DND-41 (cell line): ENCODE results near the gene ACTR3C.
"Not testable (repeated sequence)": the region's sequence is repeated elsewhere in the genome, so short reads cannot be mapped to it uniquely, and the experiment has no call there.

Experiments used
- ATAC-seq: fragments of 200-7000 bp; cut with Tn5 transposase; 3 replicates; pipeline ENCODE4 v1.9.1; 2021; ENCODE audit warnings: low read depth; ENCODE audit not compliant: insufficient read depth
- DNase-seq: peaks from one replicate; pipeline ENCODE4 v3.0.0-alpha.2; 2020
- H2AFZ ChIP-seq: 2 replicates; pipeline ENCODE4 v1.6.0; 2012; ENCODE audit warnings: low read depth, low read length
- H3K27ac ChIP-seq: 2 replicates; pipeline ENCODE4 v1.5.1; 2012; ENCODE audit warnings: low read length, inconsistent platforms
- H3K27me3 ChIP-seq: fragments of 200-600 bp; sonication (generic); 2 replicates; pipeline ENCODE4 v1.6.0; 2012; ENCODE audit warnings: low read length, mild to moderate bottlenecking, inconsistent platforms; ENCODE audit not compliant: insufficient read depth, poor library complexity
- H3K36me3 ChIP-seq: 2 replicates; pipeline ENCODE4 v1.5.1; 2012; ENCODE audit warnings: low read length, inconsistent platforms; ENCODE audit not compliant: insufficient read depth
- H3K4me1 ChIP-seq: 2 replicates; pipeline ENCODE4 v1.5.1; 2012; ENCODE audit warnings: mild to moderate bottlenecking, low read length; ENCODE audit not compliant: insufficient read depth
- H3K4me2 ChIP-seq: 2 replicates; pipeline ENCODE4 v1.6.0; 2012; ENCODE audit warnings: mild to moderate bottlenecking, moderate library complexity, low read length, inconsistent platforms; ENCODE audit not compliant: insufficient read depth
- H3K4me3 ChIP-seq, 2 experiments: fragments of 200-600 bp in 1 of 2; shearing (Covaris generic) in 1 of 2; 2 replicates each; pipeline ENCODE4 v1.5.1; 2012 to 2016; ENCODE audit warnings: inconsistent platforms in 2 of 2, low read length in 2 of 2, mild to moderate bottlenecking in 2 of 2, low read depth in 1 of 2, moderate library complexity in 1 of 2
- H3K79me2 ChIP-seq: 2 replicates; pipeline ENCODE4 v1.6.0; 2012; ENCODE audit warnings: low read length, inconsistent platforms; ENCODE audit not compliant: insufficient read depth
- H3K9ac ChIP-seq: 2 replicates; pipeline ENCODE4 v1.6.0; 2012; ENCODE audit warnings: low read depth, mild to moderate bottlenecking, inconsistent platforms, low read length, moderate library complexity
- H3K9me3 ChIP-seq: 2 replicates; pipeline ENCODE4 v1.5.1; 2012; ENCODE audit warnings: low read length, moderate library complexity, mild to moderate bottlenecking, inconsistent platforms; ENCODE audit not compliant: insufficient read depth, severe bottlenecking
- H4K20me1 ChIP-seq: 2 replicates; pipeline ENCODE4 v1.6.0; 2012; ENCODE audit warnings: low read length; ENCODE audit not compliant: insufficient read depth
- TF ChIP-seq, protein P1 (sequence below): IDR thresholded peaks from 2 replicates; pipeline ENCODE4 v1.5.1; 2012; ENCODE audit warnings: borderline replicate concordance, low read length, moderate library complexity, mild to moderate bottlenecking; ENCODE audit not compliant: poor library complexity, severe bottlenecking; ENCODE audit errors: extremely low read depth

Gene ACTR3C

DNA sequence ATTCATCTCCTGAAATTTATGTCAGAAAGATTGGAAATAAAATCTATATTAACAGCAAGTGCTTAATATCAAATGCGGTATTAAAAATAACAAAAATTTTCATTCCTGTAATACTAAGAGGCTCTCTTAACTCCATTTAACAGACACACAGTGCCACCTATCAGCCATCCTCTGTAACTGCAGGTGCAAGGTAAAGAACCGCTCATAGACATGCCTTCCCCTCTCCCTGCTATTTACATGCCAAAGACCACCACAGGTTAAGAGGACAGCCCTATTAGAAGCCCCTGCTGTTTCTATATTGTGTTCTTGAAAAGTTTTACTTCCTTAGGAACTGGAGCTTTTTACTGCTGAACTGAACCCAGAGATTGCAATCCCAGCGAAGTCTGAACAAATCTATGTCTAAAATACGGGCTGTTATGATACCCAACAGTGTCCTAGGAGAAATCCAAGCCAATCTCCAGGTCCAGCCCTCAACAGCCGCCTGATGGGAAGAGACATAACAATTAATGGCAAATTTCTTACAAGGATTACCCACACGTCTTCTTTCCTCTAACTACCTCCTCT is 47.1 kb downstream of the ACTR3C start:
- not testable (repeated sequence) for H3K4me1 ChIP-seq, H3K36me3 ChIP-seq, H2AFZ ChIP-seq, H3K9ac ChIP-seq, H3K79me2 ChIP-seq, H3K27ac ChIP-seq, H3K4me2 ChIP-seq, H4K20me1 ChIP-seq, H3K9me3 ChIP-seq, H3K27me3 ChIP-seq, H3K4me3 ChIP-seq
- TF ChIP-seq, protein P1, sequence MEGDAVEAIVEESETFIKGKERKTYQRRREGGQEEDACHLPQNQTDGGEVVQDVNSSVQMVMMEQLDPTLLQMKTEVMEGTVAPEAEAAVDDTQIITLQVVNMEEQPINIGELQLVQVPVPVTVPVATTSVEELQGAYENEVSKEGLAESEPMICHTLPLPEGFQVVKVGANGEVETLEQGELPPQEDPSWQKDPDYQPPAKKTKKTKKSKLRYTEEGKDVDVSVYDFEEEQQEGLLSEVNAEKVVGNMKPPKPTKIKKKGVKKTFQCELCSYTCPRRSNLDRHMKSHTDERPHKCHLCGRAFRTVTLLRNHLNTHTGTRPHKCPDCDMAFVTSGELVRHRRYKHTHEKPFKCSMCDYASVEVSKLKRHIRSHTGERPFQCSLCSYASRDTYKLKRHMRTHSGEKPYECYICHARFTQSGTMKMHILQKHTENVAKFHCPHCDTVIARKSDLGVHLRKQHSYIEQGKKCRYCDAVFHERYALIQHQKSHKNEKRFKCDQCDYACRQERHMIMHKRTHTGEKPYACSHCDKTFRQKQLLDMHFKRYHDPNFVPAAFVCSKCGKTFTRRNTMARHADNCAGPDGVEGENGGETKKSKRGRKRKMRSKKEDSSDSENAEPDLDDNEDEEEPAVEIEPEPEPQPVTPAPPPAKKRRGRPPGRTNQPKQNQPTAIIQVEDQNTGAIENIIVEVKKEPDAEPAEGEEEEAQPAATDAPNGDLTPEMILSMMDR = peak; percentile 68
- DNase-seq = peak; percentile 51
- ATAC-seq = peak; percentile 88

DNA sequence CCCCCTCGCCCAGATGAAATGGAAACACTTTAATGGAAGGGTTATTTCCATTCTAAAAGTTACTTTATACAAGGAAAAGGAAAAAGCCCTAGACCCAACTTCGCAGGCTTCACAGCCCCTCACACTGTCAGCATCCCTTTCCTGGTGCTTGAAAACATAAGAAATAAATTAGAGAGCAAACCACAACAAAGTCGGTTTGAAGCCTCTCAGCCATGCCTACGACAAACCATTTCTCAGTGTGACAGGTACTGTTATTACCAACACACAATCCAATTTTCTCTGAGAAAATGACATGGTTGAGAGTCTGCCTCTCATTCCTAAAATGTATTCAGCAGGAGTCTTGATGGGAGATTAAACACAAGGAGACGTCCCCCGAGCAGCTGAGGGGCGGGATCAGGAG is 51.4 kb downstream of the ACTR3C start:
- not testable (repeated sequence) for DNase-seq, H2AFZ ChIP-seq
- ATAC-seq = peak; percentile 37; the same call in 1 of the 3 replicates

DNA sequence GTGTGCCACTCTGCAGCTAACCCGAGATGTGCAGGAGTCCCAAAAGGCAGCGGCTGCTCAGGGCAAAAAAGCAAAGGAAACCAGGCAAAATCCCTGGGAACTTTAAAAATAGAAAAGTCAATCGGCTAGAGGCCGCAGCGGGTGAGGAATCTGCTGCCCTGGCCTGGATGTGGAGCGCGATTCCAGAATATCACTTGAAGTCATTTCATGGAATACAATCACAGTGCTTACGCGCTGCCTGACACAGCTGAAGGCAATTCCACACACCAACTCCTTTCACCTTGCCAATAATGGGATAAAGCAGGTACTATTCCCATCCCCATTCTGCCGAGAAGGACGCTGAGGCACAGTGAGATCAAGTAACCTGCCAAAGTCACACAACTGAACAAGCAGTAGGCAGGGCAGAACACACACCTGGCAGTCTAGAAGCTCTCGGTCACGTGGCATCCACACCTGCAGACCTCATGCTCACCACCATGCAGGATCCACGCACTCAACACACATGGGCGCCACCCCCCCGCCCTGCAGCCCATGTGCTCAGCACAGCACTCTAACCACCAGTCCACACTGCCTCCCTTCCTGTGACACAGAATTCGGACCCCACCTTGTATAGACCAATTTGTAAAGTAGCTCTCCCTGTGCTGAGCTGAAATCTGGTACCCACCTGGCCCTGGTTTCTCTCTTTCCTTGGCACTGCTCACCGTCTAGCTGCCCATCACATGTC is 53.1 kb downstream of the ACTR3C start:
- H3K9me3 ChIP-seq, ATAC-seq, H3K27ac ChIP-seq, H3K36me3 ChIP-seq, H3K4me3 ChIP-seq, H3K4me2 ChIP-seq, H3K4me1 ChIP-seq, DNase-seq, H4K20me1 ChIP-seq, H2AFZ ChIP-seq, H3K79me2 ChIP-seq, H3K9ac ChIP-seq, H3K27me3 ChIP-seq: not testable (repeated sequence)

More for the DNA sequence above, 51.4 kb downstream of the ACTR3C start:
- H3K27me3 ChIP-seq, H4K20me1 ChIP-seq, H3K4me2 ChIP-seq, H3K4me1 ChIP-seq, H3K4me3 ChIP-seq, H3K79me2 ChIP-seq, H3K36me3 ChIP-seq, H3K9ac ChIP-seq, H3K27ac ChIP-seq, H3K9me3 ChIP-seq: not testable (repeated sequence)

DNA sequence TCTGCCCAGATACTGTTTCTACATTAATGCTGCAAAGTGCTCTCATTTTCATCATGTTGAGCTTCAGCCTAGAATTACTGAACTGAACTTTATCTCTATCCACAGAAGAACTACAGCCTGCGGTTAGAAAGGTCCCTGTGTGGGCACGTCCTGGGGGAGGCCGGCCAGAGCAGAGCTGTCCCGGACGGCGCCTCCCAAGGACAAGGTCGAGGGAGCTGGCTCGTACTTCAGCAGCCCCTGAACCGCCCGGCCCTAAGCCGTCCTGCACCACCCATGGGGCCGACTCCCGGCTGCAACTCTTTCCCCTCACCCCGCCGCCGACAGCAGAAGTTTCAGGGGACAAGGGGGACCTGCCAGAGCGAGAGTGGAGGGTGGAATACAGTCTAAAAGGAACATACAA is 54.5 kb downstream of the ACTR3C start:
- not testable (repeated sequence) for H3K9ac ChIP-seq, H3K9me3 ChIP-seq, H2AFZ ChIP-seq, H3K4me1 ChIP-seq, H3K4me2 ChIP-seq, H3K79me2 ChIP-seq, DNase-seq, H3K4me3 ChIP-seq, H3K27ac ChIP-seq, H4K20me1 ChIP-seq, H3K36me3 ChIP-seq, H3K27me3 ChIP-seq, ATAC-seq

DNA sequence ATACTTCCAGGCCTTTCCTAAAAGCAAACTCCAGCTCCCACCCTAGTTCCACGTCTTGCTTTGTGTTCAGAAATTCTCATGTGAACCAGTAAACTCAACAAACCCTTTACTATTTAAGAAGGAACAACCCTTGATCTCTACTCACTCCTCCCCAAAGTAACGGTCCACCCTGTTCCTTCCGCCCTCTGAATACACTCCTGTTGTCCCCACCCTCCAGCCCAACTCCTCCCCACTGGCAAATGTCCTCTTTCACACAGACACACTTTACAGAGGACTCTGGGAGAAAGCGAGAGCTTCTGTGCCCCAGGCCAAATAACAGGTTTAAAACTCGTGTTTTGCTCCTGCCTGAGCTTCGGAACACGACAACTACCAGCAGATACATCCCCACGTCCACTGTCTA is 55.1 kb downstream of the ACTR3C start:
- H3K9ac ChIP-seq, H3K9me3 ChIP-seq, H3K27ac ChIP-seq, H3K4me2 ChIP-seq, H4K20me1 ChIP-seq, ATAC-seq, DNase-seq, H3K36me3 ChIP-seq, H3K4me3 ChIP-seq, H3K79me2 ChIP-seq, H2AFZ ChIP-seq, H3K27me3 ChIP-seq, H3K4me1 ChIP-seq: not testable (repeated sequence)

DNA sequence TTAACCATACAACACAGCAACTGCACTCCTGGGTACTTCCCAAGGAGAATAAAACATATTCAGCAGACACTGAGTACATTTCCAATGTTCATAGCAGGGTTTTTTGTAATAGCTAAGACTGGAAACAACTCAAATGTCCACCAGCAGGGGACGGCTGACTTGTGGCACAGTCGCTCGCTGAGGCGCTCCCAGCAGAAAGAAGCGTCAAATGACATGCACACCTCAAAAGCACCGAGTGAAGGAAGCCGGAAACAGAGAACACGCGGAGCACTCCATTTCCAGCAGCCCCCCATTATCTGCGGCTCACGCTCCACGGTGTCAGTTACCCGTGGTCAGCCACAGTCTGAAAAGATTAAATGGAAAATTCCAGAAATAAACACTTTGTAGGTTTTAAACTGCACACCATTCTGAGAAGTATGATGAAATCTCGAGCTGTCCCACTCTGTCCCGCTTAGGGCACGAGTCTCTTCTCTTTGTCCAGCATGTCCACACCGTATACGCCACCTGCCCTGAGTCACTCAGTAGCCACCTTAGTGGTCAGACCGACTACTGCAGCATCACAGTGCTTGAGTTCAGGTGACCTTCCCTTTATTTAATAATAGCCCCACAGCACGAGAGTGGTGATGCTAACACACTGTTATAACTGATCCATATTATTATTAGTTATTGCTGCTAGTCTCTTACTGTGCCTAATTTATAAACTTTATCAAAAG is 56.2 kb downstream of the ACTR3C start:
- H3K79me2 ChIP-seq, DNase-seq, H3K4me2 ChIP-seq, H3K9ac ChIP-seq, H3K4me3 ChIP-seq, H2AFZ ChIP-seq, ATAC-seq, H3K9me3 ChIP-seq, H3K4me1 ChIP-seq, H3K27me3 ChIP-seq, H4K20me1 ChIP-seq, H3K36me3 ChIP-seq, H3K27ac ChIP-seq: not testable (repeated sequence)

DNA sequence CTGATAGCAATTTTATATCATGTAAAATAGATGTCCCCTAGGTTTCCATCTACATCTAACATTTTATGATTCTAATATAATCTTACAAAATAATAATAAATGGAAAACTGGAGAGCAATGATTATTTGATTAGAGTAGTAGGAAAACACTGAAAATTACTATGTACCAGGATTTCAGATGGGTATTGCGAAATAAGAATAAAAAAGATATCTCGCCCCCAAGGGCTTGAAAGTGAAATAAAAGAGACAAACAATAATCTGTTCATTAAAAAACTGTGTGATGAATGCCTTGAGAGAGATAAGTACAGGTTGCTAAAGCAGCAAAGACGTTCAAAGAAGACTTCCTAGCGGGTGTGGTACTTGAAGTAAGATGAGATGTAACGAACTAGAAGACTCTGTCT is 60.7 kb downstream of the ACTR3C start:
- H3K79me2 ChIP-seq, H3K36me3 ChIP-seq, H3K4me3 ChIP-seq, H3K9ac ChIP-seq, H3K9me3 ChIP-seq, H3K27me3 ChIP-seq, ATAC-seq, H3K27ac ChIP-seq, H3K4me2 ChIP-seq, DNase-seq, H4K20me1 ChIP-seq, H3K4me1 ChIP-seq, H2AFZ ChIP-seq: not testable (repeated sequence)
